Middle frontal gyrus (tissue), 1 donor: ENCODE data around the gene PAH.

Source experiments
- DNase-seq: peaks from one replicate; pipeline ENCODE4 v3.0.0-alpha.2; 2015; ENCODE audit warnings: low spot score; ENCODE audit errors: extremely low spot score

PAH gene

GRCh38 chr12:102900389-102900788 is 16.7 kb downstream of the PAH start:
- DNase-seq: no peak

DNA sequence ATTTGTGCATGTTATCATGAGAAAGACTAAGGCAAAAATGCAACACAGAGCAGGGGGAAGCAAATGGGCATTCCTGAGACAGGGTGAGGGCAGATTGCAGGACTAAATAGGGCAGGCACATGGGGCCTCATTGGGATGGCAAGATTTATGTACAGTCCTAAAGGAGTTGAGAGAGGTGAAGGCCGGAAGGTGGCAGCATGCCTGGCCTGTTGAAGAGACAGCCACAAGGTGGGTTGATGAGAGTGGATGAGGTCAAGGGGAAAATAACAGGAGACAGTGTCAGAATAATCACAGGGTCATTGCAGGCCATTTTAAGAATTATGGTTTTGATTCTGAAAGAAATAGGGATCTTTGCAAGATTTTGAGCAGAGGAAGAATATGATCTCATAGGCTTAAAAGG is 21.0 kb downstream of the PAH start:
- no peak for DNase-seq

- DNase-seq: no peak
Measured at GRCh38 chr12:102891756-102892155, 25.3 kb downstream of the PAH start.

DNA sequence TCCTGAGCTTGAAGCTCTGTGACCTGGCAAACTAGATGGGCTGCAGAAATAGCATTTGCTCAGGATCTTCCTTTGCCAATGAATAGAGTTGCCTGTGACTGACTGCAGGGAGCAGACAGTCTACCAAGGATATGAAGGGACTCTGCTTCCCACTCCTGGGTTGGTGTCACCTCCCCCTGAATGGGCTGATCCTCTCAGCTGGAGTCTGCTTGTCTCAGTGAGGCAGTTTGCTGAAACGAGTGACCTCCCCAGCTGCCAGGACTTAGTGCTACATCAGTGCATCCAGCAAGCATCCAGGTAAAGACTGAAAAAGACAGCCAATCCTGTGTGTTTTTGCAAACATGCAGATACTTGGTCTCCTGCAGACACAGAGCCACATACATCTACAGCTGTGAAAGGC is 28.5 kb downstream of the PAH start:
- no peak for DNase-seq

GRCh38 chr12:102885043-102885932 is 31.8 kb downstream of the PAH start:
- DNase-seq: no peak

DNA sequence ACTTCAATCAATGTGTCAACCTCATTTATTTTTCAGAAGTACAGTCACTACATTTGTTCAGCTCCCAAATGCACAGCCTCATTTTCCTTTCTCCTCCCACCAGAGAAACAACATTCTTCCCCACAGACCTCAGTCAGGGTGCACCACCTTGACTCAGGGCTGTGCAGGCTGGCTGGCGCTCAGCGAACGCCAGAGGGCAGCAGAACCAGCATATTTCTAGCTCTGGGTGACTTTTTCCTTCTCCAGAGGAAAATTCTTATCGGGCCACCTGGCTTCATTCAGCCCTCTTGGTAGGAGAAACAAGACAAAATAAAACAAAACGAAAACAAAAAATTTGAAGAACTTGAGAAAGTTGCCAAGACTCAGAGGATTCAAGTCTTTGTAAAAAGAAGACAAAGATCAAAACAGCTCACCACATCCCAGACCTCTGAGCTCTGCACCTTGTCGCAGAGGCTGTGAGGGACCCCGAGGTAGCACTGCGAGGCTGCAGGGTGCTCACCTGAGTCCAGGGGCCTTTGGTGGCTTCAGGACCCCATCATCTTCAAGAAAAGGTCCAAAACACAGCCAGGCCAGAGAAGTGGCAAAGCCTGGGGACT is 33.7 kb downstream of the PAH start:
- no peak for DNase-seq

DNA sequence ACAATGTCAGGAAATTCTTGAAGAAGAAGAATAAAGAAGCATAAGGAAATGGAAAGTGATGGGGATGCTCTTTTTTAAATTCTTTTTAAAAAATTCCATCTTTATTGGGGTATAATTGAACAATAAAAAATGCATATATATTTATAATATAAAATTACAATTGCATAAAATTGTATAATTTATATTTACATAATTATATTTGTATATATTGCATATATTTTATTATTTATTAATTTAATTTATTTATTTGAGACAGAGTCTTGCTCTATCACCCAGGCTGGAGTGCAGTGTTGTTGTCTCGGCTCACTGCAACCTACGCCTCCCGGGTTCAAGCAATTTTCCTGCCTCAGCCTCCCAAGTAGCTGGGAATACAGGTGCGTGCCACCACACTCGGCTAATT is 36.3 kb downstream of the PAH start:
- no peak for DNase-seq

- DNase-seq: no peak
Measured at GRCh38 chr12:102879144-102879763, 37.8 kb downstream of the PAH start.

- DNase-seq: no peak
Measured at GRCh38 chr12:102876883-102877282, 40.2 kb downstream of the PAH start.

DNA sequence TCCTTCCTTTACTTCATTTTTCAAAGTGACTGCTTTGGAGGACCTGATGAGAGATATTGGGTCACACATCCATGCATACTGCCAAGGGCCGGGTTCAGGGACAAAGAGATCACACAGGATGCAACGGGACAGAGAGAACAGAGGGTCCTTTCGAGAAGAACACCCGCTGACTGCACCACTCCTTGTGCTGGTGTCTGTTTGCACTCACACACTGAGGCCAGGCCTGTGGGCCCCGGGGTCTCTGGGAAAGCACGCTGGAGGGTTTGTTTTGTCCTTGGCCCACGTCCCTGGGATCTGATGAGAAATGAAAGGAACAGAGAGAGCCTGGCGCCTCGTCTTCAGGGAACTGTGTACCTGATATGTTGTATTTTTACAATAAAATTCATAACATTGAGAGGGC is 42.2 kb downstream of the PAH start:
- no peak for DNase-seq

GRCh38 chr12:102873077-102873476 is 44.0 kb downstream of the PAH start:
- DNase-seq: no peak

- no peak for DNase-seq
Measured at GRCh38 chr12:102871014-102871413, 46.0 kb downstream of the PAH start.

DNA sequence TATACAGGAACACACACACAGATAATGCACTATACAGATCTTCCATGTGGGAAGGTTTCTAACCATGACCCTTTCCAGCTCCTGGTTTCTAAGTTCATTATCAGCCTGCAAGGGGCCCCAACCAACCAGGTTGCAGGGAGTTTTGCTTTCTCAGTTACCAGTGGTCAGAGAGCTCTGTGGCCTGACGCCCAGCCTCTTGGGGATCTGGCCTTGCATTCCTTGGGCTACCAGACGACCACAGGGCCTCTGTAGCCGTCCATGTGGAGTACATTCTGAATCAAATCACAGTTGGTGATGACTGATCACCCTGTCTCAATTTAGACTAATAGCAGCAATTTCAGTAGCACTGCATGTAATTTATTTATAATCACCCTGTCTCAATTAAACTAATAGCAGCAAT is 47.5 kb downstream of the PAH start:
- no peak for DNase-seq

DNA sequence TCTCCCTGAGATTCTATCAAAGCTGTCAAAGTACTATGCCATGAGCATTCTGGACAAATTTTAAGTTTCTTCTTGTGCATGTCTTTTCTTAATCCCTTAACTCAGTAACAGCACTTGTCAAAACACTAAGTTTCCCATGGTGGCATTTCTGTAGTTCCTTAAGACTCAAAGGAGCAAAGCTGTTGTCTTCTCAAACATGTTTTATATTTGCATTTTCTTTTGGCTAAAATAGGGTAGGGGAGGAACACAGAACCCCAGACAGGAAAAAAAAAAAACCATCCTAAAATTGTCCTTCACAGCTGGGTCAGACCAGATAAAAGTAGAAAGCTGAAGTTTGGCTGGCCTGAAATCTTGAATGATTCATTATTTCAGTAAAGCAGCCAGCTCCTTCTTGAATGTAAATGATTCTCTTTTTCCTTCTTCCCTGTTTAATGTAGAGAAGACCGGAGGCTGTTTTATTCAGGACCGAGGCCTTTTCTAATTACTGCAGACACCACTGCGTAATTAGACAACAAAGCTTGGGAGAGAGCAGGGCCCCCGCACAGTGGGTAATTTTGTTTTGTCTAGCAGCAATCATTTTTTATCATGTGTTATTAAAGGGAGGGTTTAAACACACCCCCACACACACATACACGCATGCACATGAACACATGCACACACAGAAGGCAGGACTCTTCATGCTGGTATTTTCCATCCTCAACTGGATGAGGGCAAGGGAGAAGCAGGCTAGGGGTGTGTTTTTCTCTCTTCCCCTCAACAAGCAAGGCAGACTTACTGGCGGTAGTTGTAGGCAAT is 51.0 kb downstream of the PAH start:
- no peak for DNase-seq

GRCh38 chr12:102862486-102862885 is 54.6 kb downstream of the PAH start:
- no peak for DNase-seq

DNA sequence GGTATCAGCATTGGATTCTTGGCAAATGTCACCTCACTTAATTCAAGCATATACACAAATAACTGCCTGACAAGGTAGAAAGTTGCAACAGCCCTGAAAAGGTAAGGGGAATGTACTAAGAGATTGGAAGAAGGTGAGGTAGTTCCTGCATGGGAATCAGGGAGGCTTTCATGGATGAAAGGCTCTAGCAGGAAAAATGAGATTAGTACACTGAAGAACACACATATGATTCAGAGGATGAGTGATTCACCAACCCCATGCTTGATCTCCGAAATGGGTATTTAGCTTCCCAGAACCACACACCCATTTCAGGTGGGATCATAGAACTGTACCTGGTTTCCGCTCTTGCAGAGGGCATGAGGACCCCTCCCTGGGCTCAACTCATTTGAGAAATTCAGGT is 65.8 kb downstream of the PAH start:
- no peak for DNase-seq

- no peak for DNase-seq
Measured at GRCh38 chr12:102849722-102850447, 67.2 kb downstream of the PAH start.

GRCh38 chr12:102848832-102849231 is 68.2 kb downstream of the PAH start:
- DNase-seq: no peak

DNA sequence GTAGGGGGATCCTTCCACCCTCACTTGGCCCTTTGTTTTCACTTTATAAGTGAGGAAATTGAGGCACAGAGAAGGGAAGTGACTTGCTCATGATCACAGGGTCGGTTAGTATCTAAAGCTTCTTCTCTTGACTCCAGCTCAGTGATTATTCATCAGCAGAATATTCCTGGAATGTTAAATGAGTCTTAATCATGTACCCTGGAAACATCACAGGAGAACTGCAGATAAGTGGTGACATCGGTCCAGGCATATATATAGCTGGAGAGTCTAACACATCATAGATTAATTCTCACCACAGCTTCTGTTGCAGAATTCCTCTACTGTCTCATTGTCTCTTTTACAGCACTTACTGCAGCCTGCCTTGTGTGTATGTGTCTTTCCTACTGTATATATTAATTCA is 69.9 kb downstream of the PAH start:
- no peak for DNase-seq

- no peak for DNase-seq
Measured at GRCh38 chr12:102833687-102834441, 83.2 kb downstream of the PAH start.
